22Rv1 (cell line): ENCODE results near the gene FHOD1.
A peak's percentile ranks its signal among the peaks of the same experiment; 100 is the strongest.

ENCODE experiments used
- H3K27ac ChIP-seq: fragments of 450-650 bp; 2 replicates; pipeline ENCODE4 v1.5.1; 2017
- CTCF ChIP-seq: fragments of 450-650 bp; IDR thresholded peaks from 2 replicates; pipeline ENCODE4 v1.5.1; 2017; ENCODE audit warnings: mild to moderate bottlenecking
- ZFX ChIP-seq: fragments of 450-650 bp; IDR thresholded peaks from 2 replicates; pipeline ENCODE4 v1.6.1; 2017; ENCODE audit warnings: antibody characterized with exemption, borderline replicate concordance

The FHOD1 gene

DNA sequence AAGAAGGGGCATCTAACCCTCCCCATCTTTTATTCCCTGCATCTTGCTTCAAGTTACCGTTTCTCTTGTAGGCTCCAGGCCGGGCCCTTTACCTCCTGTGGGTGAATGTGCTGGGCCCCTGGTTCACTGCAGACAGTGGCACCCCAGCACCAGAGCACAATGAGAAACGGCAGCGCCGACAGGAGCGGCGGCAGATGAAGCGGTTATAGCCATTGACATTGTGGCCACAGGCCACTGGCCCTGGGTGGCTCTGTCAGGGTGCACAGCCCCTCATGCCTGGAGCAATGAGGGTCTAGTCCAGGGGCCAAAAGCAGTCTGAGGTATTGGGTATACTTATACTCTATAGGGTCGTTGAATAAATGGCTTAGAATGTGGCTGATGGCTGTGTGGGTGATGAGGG, 18.4 kb downstream of the FHOD1 start:
- TF ChIP-seq ZFX, result no peak
- TF ChIP-seq CTCF, result no peak
- H3K27ac ChIP-seq, result no peak overlapping the region

DNA sequence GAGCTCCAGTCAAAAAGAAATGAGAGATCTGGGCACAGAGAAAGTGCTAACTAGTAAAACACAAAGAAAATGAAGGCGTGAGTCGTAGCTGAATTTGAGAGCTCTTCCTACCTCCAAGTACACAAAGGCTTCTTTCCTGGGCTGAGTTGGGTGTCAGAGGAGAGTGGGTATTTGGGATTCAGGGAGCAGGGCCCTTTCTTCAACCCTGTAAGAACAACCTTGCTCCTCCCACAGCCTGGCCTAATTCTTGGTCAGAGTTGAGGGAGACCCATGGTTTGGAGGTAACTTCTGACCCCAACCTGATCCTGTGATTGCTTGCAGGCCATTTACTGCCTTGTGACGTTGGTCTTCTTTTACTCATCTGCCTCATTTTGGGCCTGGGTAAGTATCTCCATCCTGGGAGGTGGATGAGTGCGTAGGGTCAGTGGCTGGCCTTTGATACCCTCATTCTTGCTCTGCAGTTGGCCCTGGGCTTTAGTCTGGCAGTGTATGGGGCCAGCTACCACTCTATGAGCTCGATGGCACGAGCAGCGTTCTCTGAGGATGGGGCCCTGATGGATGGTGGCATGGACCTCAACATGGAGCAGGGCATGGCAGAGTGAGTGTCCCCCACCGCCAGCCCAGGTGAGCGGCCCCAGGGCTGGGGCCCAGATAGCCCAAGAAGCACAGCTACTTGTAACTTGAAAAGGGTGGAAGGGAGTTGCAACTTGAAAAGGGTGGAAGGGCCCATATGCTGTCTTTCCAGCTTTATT, 19.1 kb downstream of the FHOD1 start:
- no peak overlapping the region for H3K27ac ChIP-seq
- no peak for TF ChIP-seq ZFX
- no peak for TF ChIP-seq CTCF

DNA sequence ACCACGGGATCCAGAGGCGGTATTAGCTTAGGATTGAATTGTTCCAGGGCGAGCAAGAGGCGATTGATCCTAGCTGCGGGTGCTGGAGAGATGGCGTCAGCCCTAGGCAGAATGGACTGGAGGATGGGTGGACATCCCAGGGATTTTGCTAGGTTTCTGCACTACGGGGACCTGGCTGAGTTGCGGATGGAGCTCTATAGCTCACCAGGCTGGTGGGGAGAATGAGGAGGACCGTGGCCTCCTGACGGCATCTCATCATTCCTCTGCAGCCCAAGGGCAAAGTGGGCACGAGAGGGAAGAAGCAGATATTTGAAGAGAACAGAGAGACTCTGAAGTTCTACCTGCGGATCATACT, 19.7 kb downstream of the FHOD1 start:
- H3K27ac ChIP-seq, result peak overlapping the region; percentile 50
- no peak for TF ChIP-seq CTCF
- no peak for TF ChIP-seq ZFX

- peak within 1 kb of the TSS; percentile 50 for H3K27ac ChIP-seq
- TF ChIP-seq ZFX (no peak), CTCF (peak; percentile 24)
Measured at GRCh38 chr16:67226804-67227566, 20.3 kb downstream of the FHOD1 start, which contains the start of gene TMEM208. TSS of gene TMEM208 (plus strand) at chr16:67227130. CDS start at chr16:67227219, 89 bp downstream.

- no peak for TF ChIP-seq CTCF
- TF ChIP-seq ZFX, result no peak
- H3K27ac ChIP-seq, result no peak overlapping the region
Measured at GRCh38 chr16:67226295-67226803, 20.9 kb downstream of the FHOD1 start.

DNA sequence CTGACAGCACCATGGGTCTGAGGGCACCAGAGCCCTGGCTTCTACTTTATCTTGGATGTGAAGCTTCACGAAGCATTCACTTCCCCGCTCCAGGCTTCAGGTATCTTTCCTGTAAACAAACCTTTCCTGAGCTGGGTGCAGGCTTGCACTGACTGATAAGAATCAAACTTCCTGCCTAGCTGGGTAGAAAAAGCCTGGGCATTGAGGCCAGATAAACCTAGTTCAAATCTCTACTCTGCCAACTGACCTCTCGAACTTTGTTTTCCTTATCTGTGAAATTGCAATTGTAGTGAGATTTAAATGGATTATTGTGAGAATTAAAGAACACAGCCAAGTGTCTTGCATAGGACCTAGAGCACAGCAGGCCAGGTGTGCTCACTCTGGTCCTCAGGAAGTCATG, 23.3 kb downstream of the FHOD1 start:
- TF ChIP-seq ZFX, result no peak
- no peak for TF ChIP-seq CTCF
- no peak overlapping the region for H3K27ac ChIP-seq
